Activated effector memory CD4-positive, alpha-beta T cell treated with anti-CD3 and anti-CD28 coated beads, Interleukin-2, amount 50 U/mL, for 16 hours (primary cell): ENCODE data around the gene TYK2.

Experiments
- DNase-seq: peaks from one replicate; pipeline ENCODE4 v3.0.0-alpha.2; 2020

Gene TYK2

DNA sequence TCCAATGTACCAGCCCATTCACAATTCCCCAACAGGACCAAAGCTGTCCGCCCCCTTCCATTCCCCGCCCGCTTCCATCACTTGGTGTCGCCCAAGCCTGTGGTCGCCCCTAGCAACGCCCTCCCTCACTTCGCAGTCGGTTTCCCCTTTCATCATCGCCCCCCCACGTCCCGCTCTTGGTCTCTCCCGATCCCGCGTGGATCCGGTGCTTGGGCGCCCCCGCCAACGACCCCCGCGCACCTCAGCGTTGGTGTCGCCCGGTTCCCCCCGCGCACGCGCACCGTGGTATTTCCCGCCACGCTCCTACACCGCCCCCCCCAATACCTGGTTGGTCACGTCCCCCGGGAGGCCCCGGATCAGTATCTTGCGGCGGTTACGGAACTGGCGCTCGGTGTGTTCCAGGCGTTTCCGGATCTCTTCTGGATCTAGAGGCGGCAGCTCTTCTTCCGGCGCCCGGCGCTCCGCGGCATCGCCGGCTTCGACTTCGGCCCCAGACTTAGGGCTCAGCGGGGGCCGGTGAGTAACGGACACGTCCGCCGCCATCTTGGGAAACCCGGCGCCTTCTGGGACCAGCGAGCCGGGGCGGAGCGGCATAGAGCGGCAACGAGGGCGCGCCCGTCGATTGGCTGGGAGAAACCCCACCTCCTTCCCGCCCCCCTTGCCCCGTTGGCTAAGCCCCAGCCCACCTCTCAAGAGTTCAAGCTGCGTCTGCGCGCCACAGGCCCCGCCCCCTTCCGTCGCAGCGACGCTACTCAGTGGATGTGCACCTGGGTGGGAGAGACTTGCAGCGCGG lies 47.2 kb downstream of the TYK2 start, which contains the start of gene RAVER1:
Gene RAVER1 (minus strand): TSS at position 565 of the 793 bp plus-strand sequence. CDS start 22 bp downstream, at position 543.
- peak; percentile 99 for DNase-seq

GRCh38 chr19:10332158-10332964 lies 48.0 kb downstream of the TYK2 start:
- no peak for DNase-seq

DNA sequence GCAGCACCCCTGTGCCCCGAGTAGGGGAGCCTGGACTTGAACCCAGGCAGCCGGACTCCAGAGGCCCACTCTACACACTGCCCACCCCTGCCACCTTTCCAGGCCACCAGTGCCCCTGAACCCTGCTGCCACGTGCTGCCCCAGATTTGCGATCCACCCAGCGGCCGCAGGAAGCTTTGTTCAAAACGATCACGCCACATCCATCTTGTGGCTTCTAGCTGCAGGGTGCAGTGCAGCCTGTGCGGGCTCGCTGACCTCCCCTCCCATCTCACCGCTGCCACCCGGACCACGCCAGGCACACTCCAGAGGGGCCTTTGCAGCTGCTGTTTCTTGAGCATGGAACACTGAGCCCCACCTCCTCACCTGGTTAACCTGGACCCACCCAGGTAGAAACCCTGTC lies 50.8 kb downstream of the TYK2 start:
- DNase-seq: no peak

- no peak for DNase-seq
These were observed 51.6 kb downstream of the TYK2 start for GRCh38 chr19:10328558-10329429.

DNA sequence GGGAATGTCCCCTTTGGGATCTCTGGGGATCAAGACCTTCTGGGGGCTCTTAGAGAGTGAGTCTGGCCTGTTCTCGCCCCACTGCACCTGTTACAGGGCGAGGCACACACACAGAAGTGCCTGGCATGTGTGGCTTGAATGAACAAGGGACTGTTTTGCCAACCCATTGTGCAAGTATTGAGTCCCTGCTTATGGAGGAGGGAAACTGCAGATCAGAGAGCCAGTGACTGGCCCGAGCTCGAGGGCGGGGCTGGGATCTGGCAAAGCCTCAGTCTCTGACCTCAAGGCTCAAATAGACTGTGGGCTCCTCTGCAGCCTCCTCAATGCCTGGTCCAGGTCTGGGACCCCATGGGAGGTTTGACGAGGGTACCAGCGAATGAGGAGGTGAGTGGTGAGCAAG lies 52.6 kb downstream of the TYK2 start:
- no peak for DNase-seq

GRCh38 chr19:10325732-10326131 lies 54.6 kb downstream of the TYK2 start:
- DNase-seq: no peak

GRCh38 chr19:10321874-10322835 lies 58.2 kb downstream of the TYK2 start:
- no peak for DNase-seq

- no peak for DNase-seq
These were observed 59.0 kb downstream of the TYK2 start for GRCh38 chr19:10321417-10321797.

GRCh38 chr19:10320602-10321416 lies 59.6 kb downstream of the TYK2 start:
- no peak for DNase-seq

DNA sequence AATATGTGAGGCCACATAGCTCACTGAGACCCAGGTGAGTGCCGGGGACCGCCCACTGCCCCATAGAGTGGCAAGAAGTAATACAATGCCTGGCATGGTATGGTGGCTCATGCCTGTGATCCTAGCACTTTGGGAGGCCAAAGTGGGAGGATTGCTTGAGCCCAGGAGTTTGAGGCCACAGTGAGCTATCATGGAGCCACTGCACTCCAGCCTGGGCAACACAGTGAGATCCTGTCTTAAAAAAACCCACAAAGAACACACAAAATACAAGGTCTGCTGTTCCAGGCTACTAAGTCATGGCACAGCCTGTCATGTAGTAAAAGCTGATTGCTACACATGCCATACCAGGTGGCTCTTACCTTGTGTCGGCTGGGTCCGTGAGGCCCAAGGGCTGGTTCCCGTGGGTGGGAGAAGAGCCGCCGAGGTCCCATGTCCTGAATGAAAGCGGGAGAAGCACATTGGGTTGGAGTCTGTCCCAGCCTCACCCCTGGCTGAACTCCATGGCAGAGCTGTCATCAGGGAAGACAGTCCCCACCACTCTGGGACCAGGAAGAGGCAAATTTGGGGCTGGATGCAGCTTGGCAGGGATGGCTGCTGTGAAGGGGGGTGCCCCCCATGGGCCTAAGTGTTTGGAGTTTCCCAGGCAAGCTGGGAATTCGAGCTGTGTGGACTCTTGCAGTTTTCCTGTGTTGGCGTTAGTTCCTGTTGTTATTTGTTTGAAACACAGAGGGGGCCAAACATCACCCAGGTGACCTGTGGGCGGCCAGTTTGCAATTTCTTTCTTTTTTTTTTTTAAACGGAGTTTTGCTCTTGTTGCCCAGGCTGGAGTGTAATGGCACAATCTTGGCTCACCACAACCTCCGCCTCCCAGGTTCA lies 61.3 kb downstream of the TYK2 start:
- no peak for DNase-seq

DNA sequence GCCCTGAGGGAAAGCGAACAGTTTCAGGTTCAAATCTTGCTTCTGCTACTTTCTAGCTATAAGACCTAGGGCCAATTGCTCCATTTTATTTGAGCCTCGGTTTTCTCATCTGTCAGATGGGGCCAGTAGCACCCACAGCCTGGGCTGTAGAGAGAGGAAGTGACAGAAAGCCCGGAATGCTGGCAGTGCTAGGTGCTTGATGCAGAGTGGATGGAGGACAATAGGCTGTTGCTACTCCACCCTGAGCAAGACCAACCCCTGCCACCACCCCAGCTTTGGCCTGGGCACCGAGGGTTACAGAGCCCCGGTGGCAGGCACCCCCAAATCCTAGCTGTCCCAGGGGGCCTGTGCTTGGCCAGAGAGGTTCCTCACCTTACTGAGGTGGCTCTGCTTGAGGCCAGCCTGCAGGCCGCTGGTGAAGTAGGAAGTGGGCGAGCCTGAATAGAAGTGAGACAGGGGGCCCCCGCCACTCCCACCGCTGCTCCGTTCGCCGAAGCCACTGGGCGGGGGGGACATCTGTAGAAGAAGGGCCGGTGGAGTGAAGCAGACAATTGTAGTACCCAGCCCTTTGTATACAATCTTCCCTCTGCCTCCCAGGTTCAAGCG lies 62.4 kb downstream of the TYK2 start:
- no peak for DNase-seq

DNA sequence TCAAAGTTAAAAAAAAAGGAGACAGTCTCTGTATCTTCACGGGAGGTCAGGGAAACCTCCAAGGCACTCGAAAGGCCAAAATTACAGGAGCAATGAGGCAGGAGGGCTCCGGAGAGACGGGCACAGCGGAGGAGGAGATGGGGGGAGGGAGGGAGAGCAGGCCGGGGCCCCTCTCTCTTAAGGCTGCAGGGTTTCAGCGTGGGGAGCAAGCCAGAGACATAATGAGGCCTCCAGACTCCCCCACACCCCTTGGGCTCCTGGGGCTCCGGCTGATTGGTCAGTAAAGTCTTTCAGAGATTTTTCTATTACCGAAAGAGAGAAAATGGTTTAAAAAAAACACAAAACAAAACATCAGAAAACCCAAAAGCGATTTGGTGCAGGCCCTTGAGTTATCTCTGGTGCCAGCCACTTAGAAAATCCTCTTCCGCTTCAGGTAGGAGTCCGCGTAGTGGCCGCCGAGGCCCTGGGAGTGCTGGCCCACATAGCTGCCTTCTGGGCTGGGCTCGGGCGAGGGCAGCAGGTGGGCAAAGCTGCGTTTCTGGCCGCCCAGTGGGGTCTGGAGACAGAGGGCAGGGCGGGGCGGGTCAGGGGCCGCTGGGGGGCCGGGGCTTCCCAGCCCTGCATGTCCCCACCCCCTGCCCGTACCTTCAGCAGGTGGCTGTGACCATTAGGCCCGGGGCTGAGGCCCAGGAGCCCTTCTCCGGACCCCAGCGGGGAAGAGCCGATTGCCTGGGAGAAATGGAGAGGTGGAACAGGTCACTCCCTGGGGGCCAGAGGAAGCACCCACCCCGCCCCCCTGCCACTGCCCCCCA lies 63.1 kb downstream of the TYK2 start:
- no peak for DNase-seq

GRCh38 chr19:10316229-10317044 lies 63.9 kb downstream of the TYK2 start:
- no peak for DNase-seq

GRCh38 chr19:10315335-10316214 lies 64.8 kb downstream of the TYK2 start, which contains the start of gene FDX2:
Gene FDX2 (minus strand): TSS chr19:10316015. CDS start chr19:10315996, 19 bp downstream.
- DNase-seq: peak; percentile 97

DNA sequence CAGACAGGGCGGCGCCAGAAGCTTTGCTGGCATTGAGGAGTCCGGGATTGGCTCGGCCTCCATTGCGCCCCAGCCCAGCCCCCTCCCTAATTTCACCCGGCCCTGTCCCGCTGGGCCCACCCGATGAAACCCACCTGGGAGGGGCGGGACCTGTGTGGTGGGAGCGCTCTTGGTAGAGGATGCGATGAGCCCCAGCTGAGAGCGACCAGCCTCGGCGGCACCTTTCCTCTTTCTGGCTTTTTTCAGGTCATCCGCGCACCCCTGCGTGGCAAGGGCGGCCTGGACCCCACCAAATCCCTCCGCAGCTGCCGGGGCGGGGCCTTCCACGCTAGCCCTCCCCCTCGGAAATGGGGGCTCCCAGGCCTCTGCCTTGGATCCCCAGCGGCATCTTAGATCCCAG lies 70.9 kb downstream of the TYK2 start, which contains the start of gene ZGLP1:
Gene ZGLP1 (minus strand): TSS at position 393 of the 400 bp plus-strand sequence.
- DNase-seq: no peak

- DNase-seq: no peak
These were observed 74.0 kb downstream of the TYK2 start for GRCh38 chr19:10306327-10306726.
